GM21423 (cell line): Measurements from ENCODE around the gene NEURL4.
"Not testable (repeated sequence)": the region's sequence is repeated elsewhere in the genome, so short reads cannot be mapped to it uniquely, and the experiment has no call there.

Experiments used
- ATAC-seq: cut with Tn5 transposase; IDR thresholded peaks from one replicate; pipeline ENCODE4 v1.9.1; 2021; ENCODE audit warnings: mild to moderate bottlenecking, moderate library complexity; ENCODE audit not compliant: unreplicated experiment

The NEURL4 gene

DNA sequence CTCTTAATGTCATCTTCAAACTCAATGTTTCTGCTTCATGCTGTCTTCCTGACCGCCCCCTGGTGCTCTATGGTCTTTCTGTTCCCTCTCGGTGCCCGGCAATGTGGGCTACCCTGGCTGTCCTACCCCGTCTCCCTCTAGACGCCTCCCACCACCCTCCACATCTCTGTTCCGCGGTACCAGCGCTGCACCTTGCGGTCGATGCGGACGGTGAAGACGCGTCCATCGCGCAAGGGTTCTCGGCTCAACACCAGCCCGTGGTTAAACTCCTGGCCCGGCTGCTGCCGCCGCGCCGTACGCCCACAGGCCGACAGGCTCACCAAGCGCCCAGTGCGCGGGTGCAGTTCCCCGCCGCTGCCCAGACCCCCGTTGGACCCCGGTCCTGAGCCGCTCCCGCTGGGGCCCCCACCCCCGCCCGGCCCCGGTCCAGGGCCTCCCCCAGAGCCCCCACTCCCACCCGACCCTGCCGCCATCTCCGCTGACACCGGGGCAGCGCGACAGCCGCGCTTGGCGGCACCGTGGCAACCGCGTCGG, at the start of gene NEURL4:
Gene NEURL4 (minus strand): TSS at position 496 of the 534 bp plus-strand sequence. CDS start 23 bp downstream, at position 473.
- ATAC-seq, result peak; percentile 2

GRCh38 chr17:7374353-7374752, 45.2 kb upstream of the NEURL4 start:
- ATAC-seq, result no peak

- no peak for ATAC-seq
These were observed 41.7 kb upstream of the NEURL4 start for GRCh38 chr17:7370853-7371252.

- no peak for ATAC-seq
These were observed 40.7 kb upstream of the NEURL4 start for GRCh38 chr17:7369825-7370224.

GRCh38 chr17:7368599-7368994, 39.5 kb upstream of the NEURL4 start:
- not testable (repeated sequence) for ATAC-seq

GRCh38 chr17:7367918-7368598, 38.9 kb upstream of the NEURL4 start:
- ATAC-seq, result no peak

- ATAC-seq, result no peak
These were observed 37.9 kb upstream of the NEURL4 start for GRCh38 chr17:7367083-7367482.

GRCh38 chr17:7365963-7366362, 36.8 kb upstream of the NEURL4 start:
- ATAC-seq, result not testable (repeated sequence)

- no peak for ATAC-seq
These were observed 34.2 kb upstream of the NEURL4 start for GRCh38 chr17:7363311-7363710.

DNA sequence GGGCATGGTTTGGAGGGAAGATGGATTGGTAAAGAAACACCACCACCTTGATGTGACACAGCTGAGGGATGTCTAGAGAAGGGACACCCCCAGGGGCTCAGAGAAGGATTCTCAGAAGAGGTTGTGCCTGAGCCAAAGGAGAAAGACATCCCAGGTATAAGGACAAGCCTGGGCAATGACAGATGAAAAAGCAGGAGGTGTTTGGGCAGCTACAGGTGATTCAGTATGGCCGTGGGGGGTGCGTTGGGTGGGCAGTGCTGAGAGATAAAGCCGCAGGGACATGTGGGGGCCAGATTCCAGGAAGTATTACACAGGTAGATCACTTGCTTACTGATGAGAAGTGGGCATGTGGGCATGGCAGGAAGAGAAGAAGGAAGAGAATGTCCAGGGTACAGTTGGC, 32.8 kb upstream of the NEURL4 start:
- no peak for ATAC-seq

GRCh38 chr17:7357381-7357780, 28.2 kb upstream of the NEURL4 start:
- no peak for ATAC-seq

- no peak for ATAC-seq
These were observed 27.6 kb upstream of the NEURL4 start for GRCh38 chr17:7356756-7357155.

DNA sequence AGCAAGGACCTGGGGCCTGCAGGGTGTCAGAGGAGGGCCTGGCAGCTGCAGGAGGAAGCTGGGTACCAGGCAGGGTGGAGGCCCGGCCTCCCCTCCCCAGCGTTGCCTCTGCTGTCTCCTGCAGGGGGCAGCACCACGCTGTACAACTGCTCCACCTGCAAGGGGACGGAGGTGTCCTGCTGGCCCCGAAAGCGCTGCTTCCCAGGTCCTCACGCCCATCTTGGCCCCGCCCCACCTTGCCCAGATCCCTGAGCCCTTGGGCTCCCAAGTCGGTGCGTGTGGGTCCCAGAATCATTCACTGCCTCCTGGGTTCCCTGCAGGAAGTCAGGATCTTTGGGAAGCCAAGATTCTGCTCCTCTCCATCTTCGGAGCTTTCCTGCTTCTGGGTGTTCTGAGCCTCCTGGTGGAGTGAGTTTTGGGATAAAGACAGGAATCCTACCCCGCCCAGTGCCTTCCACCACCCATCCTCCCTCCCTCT, 27.0 kb upstream of the NEURL4 start:
- no peak for ATAC-seq

GRCh38 chr17:7355573-7355972, 26.4 kb upstream of the NEURL4 start:
- no peak for ATAC-seq

DNA sequence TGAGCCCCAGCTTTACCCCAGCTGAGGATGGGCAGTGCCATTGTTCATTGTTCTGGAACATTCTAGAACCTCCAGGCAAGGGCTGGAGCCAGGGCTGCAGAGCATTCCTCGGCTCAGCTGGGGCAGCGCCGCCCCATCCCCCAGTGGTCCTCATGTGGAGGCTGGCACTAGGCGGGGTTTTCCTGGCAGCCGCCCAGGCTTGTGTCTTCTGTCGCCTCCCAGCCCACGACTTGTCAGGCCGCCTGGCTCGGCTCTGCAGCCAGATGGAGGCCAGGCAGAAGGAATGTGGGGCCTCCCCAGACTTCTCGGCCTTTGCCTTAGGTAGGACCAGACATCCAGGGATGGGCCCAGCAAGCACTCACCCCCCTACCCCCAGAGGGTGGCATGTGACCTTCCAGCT, 25.9 kb upstream of the NEURL4 start, which contains the start of gene TMEM95:
Gene TMEM95 (plus strand): TSS at position 104 of the 400 bp plus-strand sequence. CDS start 49 bp downstream, at position 153.
- ATAC-seq, result no peak

DNA sequence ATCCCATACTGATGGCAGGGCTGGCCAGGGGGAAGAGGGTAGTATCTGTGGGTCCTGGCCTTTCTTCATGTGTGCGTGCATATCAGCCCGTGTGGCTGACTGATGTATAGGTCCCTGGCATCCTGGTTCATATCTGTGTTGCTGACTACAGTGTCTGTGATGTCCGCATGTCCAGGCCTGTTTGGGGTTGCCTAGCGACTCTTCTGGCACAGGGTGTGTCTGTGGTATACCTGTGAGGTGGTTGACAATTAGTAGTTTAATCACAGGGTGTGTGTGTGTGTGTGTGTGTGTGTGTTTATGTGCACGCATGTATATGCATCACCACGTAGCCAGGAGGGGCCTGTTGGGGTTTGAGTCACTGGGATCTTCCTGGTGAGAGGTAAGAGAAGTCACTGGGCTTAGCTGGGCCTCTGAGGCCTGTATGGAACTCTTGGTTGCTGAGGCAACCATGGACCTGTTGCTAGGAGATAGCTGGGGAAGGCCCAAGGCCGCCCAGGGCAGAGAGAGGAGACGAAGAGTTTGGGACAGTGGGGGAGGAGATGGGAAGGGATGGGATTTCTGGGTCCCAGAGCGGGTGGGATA, 25.2 kb upstream of the NEURL4 start:
- ATAC-seq, result no peak

GRCh38 chr17:7352910-7353635, 23.9 kb upstream of the NEURL4 start:
- ATAC-seq, result no peak

DNA sequence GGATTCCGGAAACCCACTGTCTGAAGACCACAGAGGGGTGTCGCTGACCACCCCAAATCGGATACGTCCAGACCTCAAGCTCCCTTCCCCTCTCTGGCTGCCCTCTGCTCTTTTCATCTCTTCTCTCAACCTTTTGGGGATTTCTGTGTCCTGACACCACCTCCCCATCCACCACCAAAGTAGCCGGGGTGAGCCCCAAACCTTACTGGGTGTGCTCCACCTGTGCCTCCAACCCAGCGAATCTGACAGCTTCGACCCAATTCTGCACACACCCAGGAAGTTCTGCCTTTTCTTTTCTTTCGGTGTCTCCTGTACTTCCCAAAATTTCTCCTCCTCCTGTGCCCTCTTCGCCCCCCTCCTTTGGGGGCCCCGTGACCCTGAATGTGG, 23.4 kb upstream of the NEURL4 start:
- ATAC-seq, result no peak

DNA sequence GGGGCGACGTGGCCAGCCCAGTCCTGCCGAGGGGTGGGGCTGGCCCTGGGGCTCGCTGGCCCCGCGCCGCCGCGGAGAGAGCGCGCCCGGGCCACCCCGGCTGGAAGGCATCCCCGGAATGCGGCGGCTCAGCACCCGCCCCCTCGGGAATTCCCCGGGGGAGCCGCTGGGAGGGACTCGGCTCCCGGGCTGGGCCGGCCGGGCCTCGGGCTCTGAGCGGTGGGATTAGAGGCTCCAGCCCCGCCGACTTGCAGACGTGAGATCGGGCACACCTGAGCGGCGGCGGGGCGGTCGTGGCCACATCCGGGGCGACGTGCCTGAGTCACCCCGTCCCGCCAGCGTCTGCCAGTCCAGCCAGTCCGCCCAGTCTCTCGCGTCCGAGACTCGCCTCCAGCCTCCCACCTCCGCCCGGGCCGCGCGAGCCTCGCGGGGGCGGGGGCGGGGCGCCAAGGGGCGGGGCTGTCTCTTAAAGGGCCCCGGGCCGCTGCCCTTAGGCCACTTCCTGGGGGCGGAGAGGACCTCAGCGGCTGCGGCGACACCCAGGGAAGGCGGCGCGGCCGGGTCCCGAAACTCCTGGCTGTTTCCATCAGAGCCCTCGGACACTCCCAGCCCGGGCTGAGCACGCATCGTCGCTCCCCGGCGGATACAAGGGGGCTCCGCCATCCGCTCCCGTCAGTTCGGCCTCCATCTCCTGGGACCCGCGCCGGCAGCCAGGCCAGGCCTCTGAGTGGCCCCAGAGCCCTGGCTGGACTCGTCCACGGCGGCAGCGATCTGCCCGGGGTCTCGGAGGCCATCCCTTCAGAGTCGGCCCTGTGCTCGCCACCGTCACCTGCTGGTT, 22.7 kb upstream of the NEURL4 start, which contains the start of gene KCTD11:
Gene KCTD11 (plus strand): TSS at position 498 of the 838 bp plus-strand sequence.
- ATAC-seq, result peak; percentile 70

- no peak for ATAC-seq
These were observed 19.5 kb upstream of the NEURL4 start for GRCh38 chr17:7348478-7349242.
